ENCODE measurements around the gene DLGAP3. TPM values are rescaled to one million over a fixed set of nuclear protein-coding genes. Genes with fewer than 3 reads are reported as not detected.
A peak's percentile ranks its signal among the peaks of the same experiment; 100 is the strongest.

The DLGAP3 gene
- total RNA-seq, 1 experiment from 2014 or later: 7.3 TPM

- no peaks in the 10 kb centered on the region for H4K20me1 ChIP-seq (ENCODE audit: control insufficient read depth, insufficient read depth, insufficient read length)
- H3K36me3 Mint-ChIP-seq (ENCODE audit: insufficient read depth in 1 of 3, low read depth in 3 of 3): no peaks in the 10 kb centered on the region
- no peak overlapping the region for H3K27ac ChIP-seq (ENCODE audit: insufficient read length, low read depth, low read length)
- DNase-seq: peak; percentile 10
- no CpG with 5 or more reads among the region's 14 CpGs for WGBS (ENCODE audit: extremely low coverage, insufficient read length, low lambda C conversion rate)
- H2BK20ac ChIP-seq (ENCODE audit: low read depth, low read length, poor library complexity, severe bottlenecking): no peak overlapping the region
- no peaks in the 10 kb centered on the region for H3K9me3 Mint-ChIP-seq
- H3K4me1 ChIP-seq (ENCODE audit: insufficient read depth, low read length): peaks cover 4% of the 10 kb centered on the region; the same call in 1 of the 2 replicates
- H3K9ac ChIP-seq (ENCODE audit: extremely low read depth, insufficient read length, low read length): no peak overlapping the region
- H3K18ac ChIP-seq (ENCODE audit: insufficient read length, low read depth, low read length): no peak overlapping the region
- H3K27ac Mint-ChIP-seq: no peak overlapping the region
- H2BK12ac ChIP-seq (ENCODE audit: insufficient read length, low read depth, low read length): no peak overlapping the region
- no peak overlapping the region for H3K23ac ChIP-seq (ENCODE audit: insufficient read length, low read depth, low read length)
- H2AK5ac ChIP-seq (ENCODE audit: insufficient read length, low read length): no peak overlapping the region
- no peak overlapping the region for H3K4ac ChIP-seq (ENCODE audit: low read depth, low read length)
- no peaks in the 10 kb centered on the region for H3K23me2 ChIP-seq (ENCODE audit: insufficient read length, low read depth, low read length, poor library complexity, severe bottlenecking)
- no peaks in the 10 kb centered on the region for H3K79me2 ChIP-seq (ENCODE audit: insufficient read depth, low read length)
- TF ChIP-seq CTCF (conservative IDR thresholded peaks at IDR 0.05): no peak
- no peak overlapping the region for H4K8ac ChIP-seq (replicated peaks; ENCODE audit: insufficient read length, low read depth, low read length)
- H2BK120ac ChIP-seq (ENCODE audit: low read depth, low read length, poor library complexity, severe bottlenecking): no peak overlapping the region
- H2AFZ ChIP-seq (ENCODE audit: low read length): no peak overlapping the region
- no peak overlapping the region for H3K4me2 ChIP-seq (ENCODE audit: insufficient read depth, insufficient read length, low read length)
- no peak overlapping the region for H3K56ac ChIP-seq (ENCODE audit: insufficient read length, low read depth, low read length)
- H3K79me1 ChIP-seq (ENCODE audit: insufficient read depth, low read depth, low read length, poor library complexity, severe bottlenecking): no peaks in the 10 kb centered on the region
- H3K14ac ChIP-seq (ENCODE audit: insufficient read depth, low read length): no peak overlapping the region
- H4K5ac ChIP-seq (ENCODE audit: insufficient read length, low read depth, low read length): no peak overlapping the region
- H3K9me3 ChIP-seq (ENCODE audit: control insufficient read depth, low read depth, low read length): no peaks in the 10 kb centered on the region
- no peak overlapping the region for H4K91ac ChIP-seq (ENCODE audit: insufficient read length, low read depth, low read length)
- no peak overlapping the region for H2BK5ac ChIP-seq (ENCODE audit: insufficient read length, low read length)
- no peak overlapping the region for H2BK15ac ChIP-seq (ENCODE audit: low read depth, low read length)
- H3K4me1 Mint-ChIP-seq: peaks cover 21 to 29% of the 10 kb centered on the region in 2 experiments
- no peaks in the 10 kb centered on the region; the same call in 1 of the 2 replicates for H3K27me3 Mint-ChIP-seq (ENCODE audit: low read depth)
- H3K27me3 ChIP-seq (ENCODE audit: insufficient read depth, low read length): no peaks in the 10 kb centered on the region; the same call in 1 of the 2 replicates
- H3T11ph ChIP-seq (ENCODE audit: low read length): no peak overlapping the region
- no peak overlapping the region for H3K4me3 Mint-ChIP-seq
Measured at GRCh38 chr1:34839526-34840305, 89.7 kb downstream of the DLGAP3 start.
